HepG2 (cell line): ENCODE measurements around the gene SP7. TPM values are rescaled to one million over a fixed set of nuclear protein-coding genes. Genes with fewer than 3 reads are reported as not detected.
A peak's percentile ranks its signal among the peaks of the same experiment; 100 is the strongest.

Source experiments
- DMTF1 ChIP-seq: sonication (generic); formaldehyde crosslinking; IDR thresholded peaks from 2 replicates; pipeline ENCODE4 v1.4.0; 2020; ENCODE audit warnings: mild to moderate bottlenecking, missing genetic modification reagents
- ETV5 ChIP-seq: IDR thresholded peaks from 2 replicates; pipeline ENCODE4 v1.6.1; 2018; ENCODE audit warnings: missing biosample characterization, missing genetic modification reagents, inconsistent platforms, borderline replicate concordance
- FOSL2 ChIP-seq: sonication (generic); formaldehyde crosslinking; IDR thresholded peaks from 2 replicates; pipeline ENCODE4 v1.4.0; 2020; ENCODE audit warnings: missing genetic modification reagents
- FOXP1 ChIP-seq, 2 experiments: fragments of 450-650 bp in 1 of 2; IDR thresholded peaks; 2 replicates each; pipeline ENCODE4 v1.6.1; 2017 to 2018; ENCODE audit warnings: antibody characterized with exemption in 1 of 2
- GATA4 ChIP-seq: sonication (generic); IDR thresholded peaks from 2 replicates; pipeline ENCODE4 v1.6.1; 2016; ENCODE audit warnings: antibody characterized with exemption, low read depth, borderline replicate concordance
- HMGXB4 ChIP-seq, 2 experiments: sonication (generic) in 1 of 2; formaldehyde crosslinking in 1 of 2; IDR thresholded peaks; 2 replicates each; pipeline versions ENCODE4 v1.4.0 to v1.6.1; 2018 to 2020; ENCODE audit warnings: missing genetic modification reagents in 2 of 2, borderline replicate concordance in 1 of 2, low read depth in 1 of 2, mild to moderate bottlenecking in 1 of 2, missing biosample characterization in 1 of 2
- HNRNPLL ChIP-seq: fragments of 200-400 bp; formaldehyde crosslinking; IDR thresholded peaks from 2 replicates; pipeline ENCODE4 v1.6.1; 2017; ENCODE audit warnings: mild to moderate bottlenecking, low read depth, low read length; ENCODE audit not compliant: poor library complexity, severe bottlenecking
- HOXA3 ChIP-seq: sonication (generic); formaldehyde crosslinking; IDR thresholded peaks from 2 replicates; pipeline ENCODE4 v1.5.0; 2020; ENCODE audit warnings: missing genetic modification reagents
- MED13 ChIP-seq: sonication (generic); formaldehyde crosslinking; IDR thresholded peaks from 2 replicates; pipeline ENCODE4 v1.5.0; 2020; ENCODE audit warnings: missing genetic modification reagents
- NKX3-1 ChIP-seq: sonication (generic); formaldehyde crosslinking; IDR thresholded peaks from 2 replicates; pipeline ENCODE4 v1.5.0; 2020; ENCODE audit warnings: missing genetic modification reagents
- RFXAP ChIP-seq: sonication (generic); formaldehyde crosslinking; IDR thresholded peaks from 2 replicates; pipeline ENCODE4 v1.4.0; 2020; ENCODE audit warnings: missing genetic modification reagents, borderline replicate concordance
- SKI ChIP-seq: fragments of 450-650 bp; IDR thresholded peaks from one replicate; pipeline ENCODE4 v1.6.1; 2018; ENCODE audit warnings: mild to moderate bottlenecking; ENCODE audit not compliant: partially characterized antibody
- TARDBP ChIP-seq: sonication (generic); formaldehyde crosslinking; IDR thresholded peaks from 2 replicates; pipeline ENCODE4 v1.8.0; 2022; ENCODE audit warnings: mild to moderate bottlenecking, missing genetic modification reagents
- TGIF2 ChIP-seq: IDR thresholded peaks from 2 replicates; pipeline ENCODE4 v1.6.1; 2016; ENCODE audit warnings: control low read depth, missing compliant biosample characterization
- ZNF180 ChIP-seq: sonication (generic); formaldehyde crosslinking; IDR thresholded peaks from 2 replicates; pipeline ENCODE4 v1.4.0; 2020; ENCODE audit warnings: low read depth, missing genetic modification reagents, borderline replicate concordance
- ZNF569 ChIP-seq: sonication (generic); formaldehyde crosslinking; IDR thresholded peaks from 2 replicates; pipeline ENCODE4 v1.5.0; 2020; ENCODE audit warnings: mild to moderate bottlenecking, missing genetic modification reagents, moderate library complexity, borderline replicate concordance
- polyA plus RNA-seq, 8 experiments: library from polyadenylated mRNA; depleted of rRNA in 3 of 8; stranded (reverse) in 7 of 8; unstranded in 1 of 8; fragments of >200 nt; fragmentation: Illumina TruSeq in 4 of 8; extraction: Trizol in 4 of 8; gene quantifications; 2 replicates each; pipeline versions ENCODE4 v1.2.1 to v1.2.3, GENCODE V29; 2011 to 2016; ENCODE audit warnings: low read depth in 4 of 8, missing spikeins in 1 of 8, mixed read lengths in 1 of 8; ENCODE audit not compliant: insufficient read depth in 1 of 8
- total RNA-seq, 5 experiments: library from RNA; depleted of rRNA; stranded (reverse); fragments of >200 nt; fragmentation: Illumina TruSeq; extraction: Trizol; gene quantifications; 2 replicates each; pipeline ENCODE4 v1.2.3, GENCODE V29; 2016; ENCODE audit warnings: low read depth in 1 of 5

The SP7 gene
- total and polyA plus RNA-seq, 2 of the 13 experiments (the other 11 are each of a cell fraction or from before 2014, with no cell fraction given) = not detected

- TF ChIP-seq HOXA3 (CRISPR knock-in tag) = peak; percentile 88
- peak; percentile 45; the same call in 1 of the 2 replicates for TF ChIP-seq GATA4
- TF ChIP-seq SKI = peak; percentile 34
- TF ChIP-seq RFXAP (CRISPR knock-in tag) = peak; percentile 50; the same call in 1 of the 2 replicates
- no peak for TF ChIP-seq ZNF569 (CRISPR knock-in tag)
- peak; percentile 28; the same call in 1 of the 2 replicates for TF ChIP-seq NKX3-1
- no peak for TF ChIP-seq FOXP1 (IDR thresholded peaks at IDR 0.05)
- peak; percentile 16; the same call in 1 of the 2 replicates for TF ChIP-seq FOXP1 (CRISPR knock-in tag; IDR thresholded peaks at IDR 0.05)
- TF ChIP-seq DMTF1 (CRISPR knock-in tag) = 0 out of 2 replicates have a peak, but pooled peaks have one; percentile 33
- peak; percentile 33; the same call in 1 of the 2 replicates for TF ChIP-seq TGIF2 (CRISPR knock-in tag)
- TF ChIP-seq TARDBP (CRISPR knock-in tag) = peak; percentile 73
- no peak for TF ChIP-seq MED13
- TF ChIP-seq HMGXB4 (CRISPR knock-in tag; IDR thresholded peaks at IDR 0.05; ENCODE audit: borderline replicate concordance in 1 of 2, low read depth in 1 of 2) = peak; percentile 55 to 93
- TF ChIP-seq ZNF180 (CRISPR knock-in tag) = 0 out of 2 replicates have a peak, but pooled peaks have one; percentile 20
- TF ChIP-seq ETV5 (CRISPR knock-in tag) = peak; percentile 88
- TF ChIP-seq HNRNPLL = peak; percentile 60
- peak; percentile 28 for TF ChIP-seq FOSL2
Measured at GRCh38 chr12:53295070-53295890, 40.9 kb downstream of the SP7 start, which contains the start of gene PFDN5 (continued).
